PC-3 (cell line): ENCODE results near the gene MELK. TPM values are rescaled to one million over a fixed set of nuclear protein-coding genes. Genes with fewer than 3 reads are reported as not detected.

Experiments used
- ATAC-seq: fragments of 200-7000 bp; cut with Tn5 transposase; 2 replicates; pipeline ENCODE4 v1.9.1; 2020; ENCODE audit warnings: mild to moderate bottlenecking, moderate library complexity
- BruUV-seq: library from RNA; stranded (reverse); fragments of 400-500 nt; replicated peaks from 2 replicates; lab custom pipeline; 2021; lab: Mats Ljungman, UMichigan
- CTCF ChIA-PET: fragments of 300-600 bp; sonication (Branson Sonifier 250); formaldehyde crosslinking; loops from one replicate; lab custom pipeline; 2022; ENCODE audit warnings: antibody characterized with exemption; lab: Charles Lee
- POLR2A ChIA-PET: fragments of 300-600 bp; sonication (Branson Sonifier 250); formaldehyde crosslinking; loops from one replicate; lab custom pipeline; 2022; ENCODE audit warnings: antibody characterized with exemption; ENCODE audit not compliant: unreplicated experiment; lab: Charles Lee
- DNase-seq: peaks from one replicate; pipeline ENCODE4 v3.0.0-alpha.2; 2015
- H2AFZ ChIP-seq: fragments of 300-600 bp; sonication (generic); 2 replicates; pipeline ENCODE4 v1.6.0; 2016; ENCODE audit warnings: antibody characterized with exemption, low read length
- H3F3A ChIP-seq: fragments of 300-600 bp; sonication (generic); one replicate; pipeline ENCODE4 v1.6.0; 2017; ENCODE audit warnings: antibody characterized with exemption, low read length, control low read depth, mild to moderate bottlenecking; ENCODE audit not compliant: unreplicated experiment
- H3K27ac ChIP-seq: fragments of 300-600 bp; sonication (generic); 2 replicates; pipeline ENCODE4 v1.5.1; 2016; ENCODE audit warnings: mild to moderate bottlenecking, low read length
- H3K27me3 ChIP-seq: fragments of 300-600 bp; sonication (generic); 2 replicates; pipeline ENCODE4 v1.6.1; 2016; ENCODE audit warnings: low read length, mixed read lengths
- H3K36me3 ChIP-seq: fragments of 300-600 bp; sonication (generic); 2 replicates; pipeline ENCODE4 v1.6.1; 2016; ENCODE audit warnings: low read depth, mixed run types, low read length, mixed read lengths
- H3K4me1 ChIP-seq: fragments of 300-600 bp; sonication (generic); 2 replicates; pipeline ENCODE4 v1.5.1; 2016; ENCODE audit warnings: low read length; ENCODE audit not compliant: insufficient read depth
- H3K4me2 ChIP-seq: fragments of 300-600 bp; sonication (generic); 2 replicates; pipeline ENCODE4 v1.6.0; 2016; ENCODE audit warnings: low read length
- H3K4me3 ChIP-seq: fragments of 300-600 bp; sonication (generic); 2 replicates; pipeline ENCODE4 v1.5.1; 2016; ENCODE audit warnings: mild to moderate bottlenecking, low read length, mixed read lengths
- H3K79me2 ChIP-seq: fragments of 300-600 bp; sonication (generic); 2 replicates; pipeline ENCODE4 v1.6.1; 2017; ENCODE audit warnings: low read length, mixed read lengths
- H3K9ac ChIP-seq: fragments of 300-600 bp; sonication (generic); 2 replicates; pipeline ENCODE4 v1.6.0; 2016; ENCODE audit warnings: mild to moderate bottlenecking, low read length
- H3K9me2 ChIP-seq: fragments of 300-600 bp; sonication (generic); replicated peaks from 2 replicates; pipeline ENCODE4 v1.6.1; 2016; ENCODE audit warnings: mixed run types, low read length, mixed read lengths
- H3K9me3 ChIP-seq: fragments of 300-600 bp; sonication (generic); 2 replicates; pipeline ENCODE4 v1.6.1; 2016; ENCODE audit warnings: low read length, mixed read lengths
- H4K20me1 ChIP-seq: fragments of 300-600 bp; sonication (generic); 2 replicates; pipeline ENCODE4 v1.6.1; 2016; ENCODE audit warnings: low read length, mixed read lengths
- EZH2 ChIP-seq: fragments of 300-600 bp; sonication (generic); IDR thresholded peaks from one replicate; pipeline ENCODE4 v1.6.1; 2017; ENCODE audit warnings: antibody characterized with exemption, mild to moderate bottlenecking, low read length; ENCODE audit not compliant: unreplicated experiment
- EZH2phosphoT487 ChIP-seq: fragments of 300-600 bp; sonication (generic); IDR thresholded peaks from 2 replicates; pipeline ENCODE4 v1.6.1; 2018; ENCODE audit warnings: mild to moderate bottlenecking, antibody characterized with exemption, low read length, borderline replicate concordance
- intact Hi-C: fragments of 100-400 bp; cut with micrococcal nuclease; formaldehyde crosslinking; loops from 2 replicates; pipeline ENCODE4 v1.9.0; 2023
- total RNA-seq: library from RNA; depleted of rRNA; stranded (reverse); fragments of >200 nt; gene quantifications from 2 replicates; pipeline ENCODE4 v1.2.3, GENCODE V29; 2014
- TF ChIP-seq, protein P1 (sequence below): fragments of 300-600 bp; sonication (generic); conservative IDR thresholded peaks from 2 replicates; pipeline ENCODE4 v1.5.1; 2017; ENCODE audit warnings: antibody characterized with exemption, low read depth, mild to moderate bottlenecking, low read length

Gene MELK
- total RNA-seq, 1 experiment from 2014 or later: 40.8 TPM

DNA sequence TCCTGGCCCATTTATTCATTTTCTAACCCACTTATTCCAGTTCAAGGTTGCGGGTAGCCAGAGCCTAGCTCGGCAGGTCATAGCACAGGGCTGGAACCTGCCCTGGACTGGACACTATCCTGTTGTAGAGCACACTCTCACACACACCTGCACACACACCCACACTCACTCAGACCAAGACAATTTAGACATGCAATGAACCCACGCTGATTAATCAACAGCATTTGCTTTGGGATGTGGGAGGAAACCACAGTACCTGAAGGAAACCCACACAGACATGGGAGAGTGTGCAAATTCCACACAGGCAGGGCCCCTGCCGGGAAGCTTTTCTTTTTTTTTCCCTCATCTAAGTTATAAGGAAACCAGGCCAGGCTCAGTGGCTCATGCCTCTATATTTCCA, 34.8 kb upstream of the MELK start:
- H3K4me1 ChIP-seq: no peaks in the 10 kb centered on the region
- H4K20me1 ChIP-seq: no peaks in the 10 kb centered on the region
- no peaks in the 10 kb centered on the region for H3K79me2 ChIP-seq
- ATAC-seq (no peak), DNase-seq (no peak)
- H3K4me3 ChIP-seq: no peak overlapping the region
- no peak overlapping the region for H3K4me2 ChIP-seq
- H3K27me3 ChIP-seq: no peaks in the 10 kb centered on the region
- TF ChIP-seq, protein P1, sequence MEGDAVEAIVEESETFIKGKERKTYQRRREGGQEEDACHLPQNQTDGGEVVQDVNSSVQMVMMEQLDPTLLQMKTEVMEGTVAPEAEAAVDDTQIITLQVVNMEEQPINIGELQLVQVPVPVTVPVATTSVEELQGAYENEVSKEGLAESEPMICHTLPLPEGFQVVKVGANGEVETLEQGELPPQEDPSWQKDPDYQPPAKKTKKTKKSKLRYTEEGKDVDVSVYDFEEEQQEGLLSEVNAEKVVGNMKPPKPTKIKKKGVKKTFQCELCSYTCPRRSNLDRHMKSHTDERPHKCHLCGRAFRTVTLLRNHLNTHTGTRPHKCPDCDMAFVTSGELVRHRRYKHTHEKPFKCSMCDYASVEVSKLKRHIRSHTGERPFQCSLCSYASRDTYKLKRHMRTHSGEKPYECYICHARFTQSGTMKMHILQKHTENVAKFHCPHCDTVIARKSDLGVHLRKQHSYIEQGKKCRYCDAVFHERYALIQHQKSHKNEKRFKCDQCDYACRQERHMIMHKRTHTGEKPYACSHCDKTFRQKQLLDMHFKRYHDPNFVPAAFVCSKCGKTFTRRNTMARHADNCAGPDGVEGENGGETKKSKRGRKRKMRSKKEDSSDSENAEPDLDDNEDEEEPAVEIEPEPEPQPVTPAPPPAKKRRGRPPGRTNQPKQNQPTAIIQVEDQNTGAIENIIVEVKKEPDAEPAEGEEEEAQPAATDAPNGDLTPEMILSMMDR: no peak
- TF ChIP-seq EZH2phosphoT487 (no peak), EZH2 (no peak)
- POLR2A ChIA-PET: no interaction called here
- no peak overlapping the region for H3K9ac ChIP-seq
- intact Hi-C loops: no loop called here
- BruUV-seq: no TSS peak
- H3F3A ChIP-seq: no peaks in the 10 kb centered on the region
- CTCF ChIA-PET: no interaction called here
- H3K36me3 ChIP-seq: no peaks in the 10 kb centered on the region
- H2AFZ ChIP-seq: no peak overlapping the region
- H3K9me2 ChIP-seq: no peaks in the 10 kb centered on the region
- H3K27ac ChIP-seq: no peak overlapping the region
- H3K9me3 ChIP-seq: no peaks in the 10 kb centered on the region

DNA sequence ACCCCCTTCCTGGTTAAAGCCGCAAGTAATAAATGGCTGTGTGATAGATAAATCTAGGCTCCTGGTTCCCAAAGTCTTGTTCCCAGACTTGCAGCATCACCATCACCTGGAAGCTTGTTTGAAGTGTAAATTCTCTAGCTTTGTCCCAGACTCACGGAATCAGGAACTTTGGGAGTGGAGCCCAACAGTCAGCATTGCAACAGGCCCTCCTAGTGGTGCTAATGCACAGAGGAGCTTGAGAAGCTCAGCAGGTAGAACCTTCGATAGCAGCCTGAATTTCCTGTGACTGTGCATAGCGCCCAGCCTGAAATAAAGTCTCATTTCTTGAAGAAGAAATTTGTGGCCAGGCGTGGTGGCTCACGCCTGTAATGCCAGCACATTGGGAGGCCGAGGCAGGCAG, 30.3 kb upstream of the MELK start:
- no peak for DNase-seq
- BruUV-seq: no TSS peak
- Histone ChIP-seq H3K36me3 (no peaks in the 10 kb centered on the region), H3K9ac (no peak overlapping the region), H2AFZ (no peak overlapping the region), H3K4me3 (no peak overlapping the region), H3K4me2 (no peak overlapping the region), H3K9me2 (no peaks in the 10 kb centered on the region), H3K79me2 (no peaks in the 10 kb centered on the region), H3K27me3 (no peaks in the 10 kb centered on the region), H3K27ac (no peak overlapping the region), H4K20me1 (no peaks in the 10 kb centered on the region), H3K4me1 (no peaks in the 10 kb centered on the region), H3F3A (no peaks in the 10 kb centered on the region), H3K9me3 (no peaks in the 10 kb centered on the region)
- ATAC-seq: no peak
- ChIA-PET CTCF (no interaction called here), POLR2A (no interaction called here)
- TF ChIP-seq EZH2 (no peak), EZH2phosphoT487 (no peak)
- TF ChIP-seq, protein P1: no peak
- intact Hi-C loops: no loop called here

DNA sequence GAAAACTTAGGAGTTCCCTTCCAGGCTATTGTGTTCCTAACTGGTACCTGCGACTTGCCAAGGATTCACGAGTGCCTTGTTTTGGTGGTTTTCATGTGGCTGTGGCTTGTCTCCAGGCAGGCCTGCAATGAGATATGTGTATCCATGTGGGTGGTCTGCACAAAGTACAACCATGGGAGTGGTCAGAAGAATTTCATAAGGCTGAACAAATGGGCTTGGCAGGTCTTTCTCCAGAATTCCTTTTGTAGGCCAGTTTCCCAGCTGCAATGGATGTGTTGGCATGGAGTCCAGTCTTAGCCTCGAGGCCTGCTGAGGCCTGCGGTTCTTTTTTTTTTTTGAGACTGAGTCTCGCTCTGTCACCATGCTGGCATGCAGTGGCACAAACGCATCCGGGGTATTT, 28.8 kb upstream of the MELK start:
- CTCF ChIA-PET: no interaction called here

More for the DNA sequence above, 28.8 kb upstream of the MELK start:
- DNase-seq: no peak
- H3F3A ChIP-seq: no peaks in the 10 kb centered on the region
- no peaks in the 10 kb centered on the region for H3K27me3 ChIP-seq
- no peaks in the 10 kb centered on the region for H3K36me3 ChIP-seq
- no peak overlapping the region for H3K4me2 ChIP-seq
- TF ChIP-seq EZH2phosphoT487: no peak
- TF ChIP-seq, protein P1: no peak
- TF ChIP-seq EZH2: no peak
- ATAC-seq: no peak
- no peak overlapping the region for H3K4me3 ChIP-seq
- no peaks in the 10 kb centered on the region for H3K9me3 ChIP-seq
- no peaks in the 10 kb centered on the region for H3K4me1 ChIP-seq
- H3K79me2 ChIP-seq: no peaks in the 10 kb centered on the region
- H3K9ac ChIP-seq: no peak overlapping the region
- no peaks in the 10 kb centered on the region for H3K9me2 ChIP-seq
- no peaks in the 10 kb centered on the region for H4K20me1 ChIP-seq
- no peak overlapping the region for H2AFZ ChIP-seq
- POLR2A ChIA-PET: no interaction called here
- H3K27ac ChIP-seq: no peak overlapping the region
- BruUV-seq: no TSS peak
- intact Hi-C loops: no loop called here
